ENCODE data around the gene ARNT2.

DNA sequence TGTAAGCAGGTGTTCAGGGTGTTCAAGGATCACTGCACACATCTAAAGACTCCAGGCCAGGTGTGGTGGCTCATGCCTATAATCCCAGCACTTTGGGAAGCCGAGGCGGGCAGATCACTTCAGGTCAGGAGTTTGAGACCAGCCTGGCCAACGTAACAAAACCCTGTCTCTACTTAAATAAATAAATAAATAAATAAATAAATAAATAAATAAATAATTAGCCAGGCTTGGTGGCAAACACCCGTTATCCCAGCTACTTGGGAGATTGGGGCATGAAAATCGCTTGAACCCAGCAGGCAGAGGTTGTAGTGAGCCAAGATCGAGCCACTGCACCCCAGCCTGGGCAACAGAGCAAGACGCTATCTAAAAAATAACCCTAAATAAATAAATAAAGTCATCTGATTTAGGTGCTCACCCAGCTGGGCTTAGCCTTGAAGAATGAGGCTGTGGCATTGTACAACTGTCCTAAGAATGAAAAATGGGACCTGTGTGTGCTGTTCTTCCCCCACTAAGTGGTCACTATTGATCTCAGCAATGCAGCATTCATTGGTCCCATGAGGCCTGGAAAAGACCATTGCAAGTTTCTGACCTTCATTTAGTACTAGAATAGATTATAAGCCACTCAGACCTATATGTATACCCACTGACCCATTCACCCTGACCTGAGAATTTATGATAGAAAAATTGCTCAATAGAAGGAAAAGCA lies 208.1 kb downstream of the ARNT2 start:
- no peak for TF ChIP-seq EZH2 (IDR thresholded peaks at IDR 0.05; ENCODE audit: borderline replicate concordance, low read length)
- TF ChIP-seq, protein P1, sequence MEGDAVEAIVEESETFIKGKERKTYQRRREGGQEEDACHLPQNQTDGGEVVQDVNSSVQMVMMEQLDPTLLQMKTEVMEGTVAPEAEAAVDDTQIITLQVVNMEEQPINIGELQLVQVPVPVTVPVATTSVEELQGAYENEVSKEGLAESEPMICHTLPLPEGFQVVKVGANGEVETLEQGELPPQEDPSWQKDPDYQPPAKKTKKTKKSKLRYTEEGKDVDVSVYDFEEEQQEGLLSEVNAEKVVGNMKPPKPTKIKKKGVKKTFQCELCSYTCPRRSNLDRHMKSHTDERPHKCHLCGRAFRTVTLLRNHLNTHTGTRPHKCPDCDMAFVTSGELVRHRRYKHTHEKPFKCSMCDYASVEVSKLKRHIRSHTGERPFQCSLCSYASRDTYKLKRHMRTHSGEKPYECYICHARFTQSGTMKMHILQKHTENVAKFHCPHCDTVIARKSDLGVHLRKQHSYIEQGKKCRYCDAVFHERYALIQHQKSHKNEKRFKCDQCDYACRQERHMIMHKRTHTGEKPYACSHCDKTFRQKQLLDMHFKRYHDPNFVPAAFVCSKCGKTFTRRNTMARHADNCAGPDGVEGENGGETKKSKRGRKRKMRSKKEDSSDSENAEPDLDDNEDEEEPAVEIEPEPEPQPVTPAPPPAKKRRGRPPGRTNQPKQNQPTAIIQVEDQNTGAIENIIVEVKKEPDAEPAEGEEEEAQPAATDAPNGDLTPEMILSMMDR (IDR thresholded peaks at IDR 0.05; ENCODE audit: low read length), result no peak

Measured in OCI-LY1 (cell line).